GM23338 (cell line): Measurements from ENCODE around the gene GRIK1. TPM values are rescaled to one million over a fixed set of nuclear protein-coding genes. Genes with fewer than 3 reads are reported as not detected.

Source experiments
- ATAC-seq: fragments of 200-7000 bp; cut with Tn5 transposase; 3 replicates; pipeline ENCODE4 v1.9.1; 2020
- DNase-seq: peaks from one replicate; pipeline ENCODE4 v3.0.0-alpha.2; 2015; ENCODE audit warnings: low spot score
- H2AFZ ChIP-seq: fragments of 200-600 bp; sonication (generic); 2 replicates; pipeline ENCODE4 v1.8.0; 2016; ENCODE audit warnings: antibody characterized with exemption, mild to moderate bottlenecking, moderate library complexity
- H3F3A ChIP-seq: fragments of 200-600 bp; sonication (generic); replicated peaks from 2 replicates; pipeline ENCODE4 v1.8.0; 2017; ENCODE audit warnings: antibody characterized with exemption, mixed run types, low read depth
- H3K27ac ChIP-seq: fragments of 200-600 bp; sonication (generic); 2 replicates; pipeline ENCODE4 v1.6.1; 2016; ENCODE audit warnings: low read depth
- H3K27me3 ChIP-seq: fragments of 200-600 bp; sonication (generic); 2 replicates; pipeline ENCODE4 v1.8.0; 2016; ENCODE audit warnings: mild to moderate bottlenecking, mixed run types, moderate library complexity; ENCODE audit not compliant: insufficient read depth
- H3K36me3 ChIP-seq: fragments of 200-600 bp; sonication (generic); 2 replicates; pipeline ENCODE4 v1.8.0; 2016; ENCODE audit warnings: mild to moderate bottlenecking; ENCODE audit not compliant: insufficient read depth
- H3K4me1 ChIP-seq: fragments of 200-600 bp; sonication (generic); 2 replicates; pipeline ENCODE4 v1.8.0; 2016; ENCODE audit warnings: mild to moderate bottlenecking, moderate library complexity; ENCODE audit not compliant: insufficient read depth
- H3K4me2 ChIP-seq: fragments of 200-600 bp; sonication (generic); 2 replicates; pipeline ENCODE4 v1.7.1; 2017; ENCODE audit warnings: mixed run types
- H3K4me3 ChIP-seq: fragments of 200-600 bp; sonication (generic); 2 replicates; pipeline ENCODE4 v1.6.1; 2016; ENCODE audit warnings: mixed run types
- H3K79me2 ChIP-seq: fragments of 200-600 bp; sonication (generic); replicated peaks from 2 replicates; pipeline ENCODE4 v1.8.0; 2017; ENCODE audit warnings: mild to moderate bottlenecking; ENCODE audit not compliant: insufficient read depth
- H3K9me2 ChIP-seq: fragments of 200-600 bp; sonication (generic); 2 replicates; pipeline ENCODE4 v1.8.0; 2017; ENCODE audit not compliant: insufficient read depth
- H4K20me1 ChIP-seq: fragments of 200-600 bp; sonication (generic); replicated peaks from 2 replicates; pipeline ENCODE4 v1.8.0; 2017; ENCODE audit warnings: mild to moderate bottlenecking; ENCODE audit not compliant: insufficient read depth
- H3K27ac Mint-ChIP-seq: 2 replicates; pipeline ENCODE4 v1.8.0; 2020; ENCODE audit warnings: inconsistent platforms, mild to moderate bottlenecking, moderate library complexity, mixed read lengths
- H3K27me3 Mint-ChIP-seq: 3 replicates; pipeline ENCODE4 v1.8.0; 2022; ENCODE audit warnings: low read depth, mild to moderate bottlenecking, moderate library complexity, mixed read lengths, inconsistent platforms; ENCODE audit not compliant: insufficient read depth, poor library complexity
- H3K36me3 Mint-ChIP-seq: 3 replicates; pipeline ENCODE4 v1.8.0; 2021; ENCODE audit warnings: low read depth, mild to moderate bottlenecking, inconsistent platforms, moderate library complexity, mixed read lengths
- H3K4me1 Mint-ChIP-seq: 3 replicates; pipeline ENCODE4 v1.8.0; 2020; ENCODE audit warnings: mild to moderate bottlenecking, inconsistent platforms, mixed read lengths
- H3K4me3 Mint-ChIP-seq: 3 replicates; pipeline ENCODE4 v1.8.0; 2021; ENCODE audit warnings: moderate library complexity, mild to moderate bottlenecking, inconsistent platforms, mixed read lengths
- H3K9me3 Mint-ChIP-seq: 3 replicates; pipeline ENCODE4 v1.8.0; 2020; ENCODE audit warnings: moderate library complexity, mild to moderate bottlenecking, inconsistent platforms, mixed read lengths
- CREB1 ChIP-seq: fragments of 250-450 bp; sonication (Bioruptor Pico); IDR thresholded peaks from 2 replicates; pipeline ENCODE4 v1.5.0; 2020; ENCODE audit warnings: low read depth, mild to moderate bottlenecking, moderate library complexity
- EZH2 ChIP-seq: fragments of 200-600 bp; sonication (generic); IDR thresholded peaks from one replicate; pipeline ENCODE4 v1.8.0; 2017; ENCODE audit warnings: antibody characterized with exemption, mild to moderate bottlenecking, low read depth; ENCODE audit not compliant: unreplicated experiment
- EZH2phosphoT487 ChIP-seq: fragments of 200-600 bp; sonication (generic); IDR thresholded peaks from one replicate; pipeline ENCODE4 v1.8.1; 2018; ENCODE audit warnings: antibody characterized with exemption; ENCODE audit not compliant: unreplicated experiment
- JUNB ChIP-seq: IDR thresholded peaks from one replicate; pipeline ENCODE4 v1.6.1; 2016; ENCODE audit warnings: antibody characterized with exemption; ENCODE audit not compliant: unreplicated experiment
- NANOG ChIP-seq: IDR thresholded peaks from 2 replicates; pipeline ENCODE4 v1.6.1; 2016; ENCODE audit warnings: antibody characterized with exemption, borderline replicate concordance
- POLR2AphosphoS5 ChIP-seq: IDR thresholded peaks from 2 replicates; pipeline ENCODE4 v1.6.1; 2016; ENCODE audit warnings: antibody characterized with exemption, low read depth
- ZNF114 ChIP-seq: fragments of 250-450 bp; sonication (Bioruptor Pico); IDR thresholded peaks from 2 replicates; pipeline ENCODE4 v1.5.0; 2020; ENCODE audit warnings: mild to moderate bottlenecking, moderate library complexity
- ZNF331 ChIP-seq: fragments of 250-450 bp; sonication (Bioruptor Pico); IDR thresholded peaks from 2 replicates; pipeline ENCODE4 v1.5.0; 2020; ENCODE audit warnings: low read depth, mild to moderate bottlenecking, moderate library complexity
- polyA plus RNA-seq: library from polyadenylated mRNA; unstranded; fragments of >200 nt; fragmentation: Nextera tagmentation; extraction: Ambion mirVana; gene quantifications from 2 replicates; pipeline ENCODE4 v1.2.1, GENCODE V29; 2016
- total RNA-seq: library from RNA; depleted of rRNA; stranded (reverse); fragments of >200 nt; shearing (Covaris generic); gene quantifications from 2 replicates; pipeline ENCODE4 v1.2.3, GENCODE V29; 2014
- TF ChIP-seq, protein P1 (sequence below): IDR thresholded peaks from 2 replicates; pipeline ENCODE4 v1.6.1; 2016; ENCODE audit warnings: antibody characterized with exemption
- TF ChIP-seq, protein P2 (sequence below): IDR thresholded peaks from one replicate; pipeline ENCODE4 v1.6.1; 2018; ENCODE audit warnings: antibody characterized with exemption; ENCODE audit not compliant: unreplicated experiment
- TF ChIP-seq, protein P3 (sequence below): fragments of 250-450 bp; sonication (Bioruptor Pico); IDR thresholded peaks from 2 replicates; pipeline ENCODE4 v1.5.0; 2020; ENCODE audit warnings: mild to moderate bottlenecking, moderate library complexity

Gene GRIK1
- total and polyA plus RNA-seq, 2 experiments from 2014 or later: 0.18 to 0.42 TPM

DNA sequence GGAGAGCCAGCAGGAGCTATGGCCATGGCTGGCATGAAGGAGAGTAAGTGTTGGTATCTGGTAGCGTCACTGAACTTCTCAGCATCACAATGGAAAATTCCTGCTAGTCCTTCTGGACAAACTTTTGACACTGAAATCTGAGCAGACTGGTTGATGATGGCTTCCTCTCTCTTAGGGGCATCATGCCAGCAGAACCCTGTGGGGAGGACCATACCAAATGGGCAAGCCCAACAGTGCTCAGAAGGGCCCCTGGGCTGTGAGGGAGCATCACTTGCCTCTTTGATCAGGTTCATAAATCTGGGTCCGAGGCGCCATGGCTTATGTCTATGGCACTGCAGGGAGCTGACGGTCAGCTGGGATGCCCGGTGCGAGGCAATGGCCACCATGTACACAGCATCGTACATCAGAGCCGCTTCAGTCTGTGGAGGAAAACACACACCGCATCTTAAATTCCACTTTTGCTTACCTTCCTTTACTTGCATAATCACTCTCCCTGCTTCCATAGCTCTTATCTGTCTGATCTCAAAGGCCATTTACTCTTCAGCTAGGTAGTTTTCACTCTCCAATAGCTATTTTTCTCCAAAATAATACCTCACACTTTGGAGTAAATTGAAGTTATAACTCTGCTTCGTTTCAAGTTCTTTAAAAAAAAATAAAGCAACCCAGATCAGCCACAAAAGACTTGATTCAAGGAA is 297.1 kb downstream of the GRIK1 start (continued):
- TF ChIP-seq, protein P1, sequence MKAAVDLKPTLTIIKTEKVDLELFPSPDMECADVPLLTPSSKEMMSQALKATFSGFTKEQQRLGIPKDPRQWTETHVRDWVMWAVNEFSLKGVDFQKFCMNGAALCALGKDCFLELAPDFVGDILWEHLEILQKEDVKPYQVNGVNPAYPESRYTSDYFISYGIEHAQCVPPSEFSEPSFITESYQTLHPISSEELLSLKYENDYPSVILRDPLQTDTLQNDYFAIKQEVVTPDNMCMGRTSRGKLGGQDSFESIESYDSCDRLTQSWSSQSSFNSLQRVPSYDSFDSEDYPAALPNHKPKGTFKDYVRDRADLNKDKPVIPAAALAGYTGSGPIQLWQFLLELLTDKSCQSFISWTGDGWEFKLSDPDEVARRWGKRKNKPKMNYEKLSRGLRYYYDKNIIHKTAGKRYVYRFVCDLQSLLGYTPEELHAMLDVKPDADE: no peak
- no peak for TF ChIP-seq ZNF331 (CRISPR knock-in tag)

DNA sequence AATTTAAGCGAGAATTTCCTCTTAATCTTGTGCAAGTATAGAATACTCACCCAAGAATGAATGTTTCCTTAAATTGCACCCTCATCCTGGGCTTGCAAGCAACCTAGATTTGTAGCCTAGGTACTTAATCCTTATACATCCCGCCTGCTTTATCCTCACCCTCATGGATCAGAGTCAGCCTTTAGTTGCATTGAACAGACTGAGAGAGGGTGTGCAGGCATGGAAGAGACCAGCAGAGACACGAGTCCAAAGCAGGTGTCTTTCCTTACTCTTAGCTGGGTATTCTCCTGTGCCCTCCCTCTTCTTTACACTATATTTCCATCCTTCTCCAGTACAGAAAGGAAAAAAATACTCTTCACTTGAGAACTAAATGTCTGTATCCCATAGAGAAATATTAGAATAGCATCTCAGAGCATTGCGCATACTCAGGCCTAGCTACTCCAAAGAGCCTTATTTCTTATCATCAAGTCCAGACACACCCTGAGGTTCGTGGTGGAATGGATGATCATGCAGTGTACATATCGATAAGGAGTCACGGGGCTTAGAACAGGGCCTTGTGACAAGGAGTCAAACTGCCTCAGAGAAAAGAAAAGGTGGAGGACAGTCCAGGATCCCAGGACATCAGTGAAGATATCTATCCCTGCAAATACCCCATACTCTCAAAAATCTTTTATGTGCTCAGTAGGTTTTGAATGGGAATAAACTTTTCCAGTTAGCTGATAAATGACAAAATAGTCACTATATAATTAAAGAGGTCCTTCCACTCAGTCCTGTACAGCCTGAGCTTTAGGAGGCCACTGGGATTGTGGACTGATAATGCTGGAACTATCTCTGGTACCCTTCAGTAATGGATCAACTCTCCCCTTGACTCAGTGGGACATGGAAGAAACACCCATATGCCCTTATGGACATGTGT is 297.9 kb downstream of the GRIK1 start:
- H3K27ac ChIP-seq: no peak overlapping the region
- ATAC-seq (no peak), DNase-seq (no peak)
- no peak overlapping the region for H2AFZ ChIP-seq
- Mint-ChIP-seq H3K27me3 (no peaks in the 10 kb centered on the region), H3K9me3 (no peaks in the 10 kb centered on the region), H3K36me3 (no peaks in the 10 kb centered on the region), H3K4me3 (no peak overlapping the region), H3K27ac (no peak overlapping the region), H3K4me1 (no peaks in the 10 kb centered on the region)
- H3K4me2 ChIP-seq: no peak overlapping the region
- no peaks in the 10 kb centered on the region for H3K36me3 ChIP-seq
- no peaks in the 10 kb centered on the region for H3F3A ChIP-seq
- no peaks in the 10 kb centered on the region for H3K79me2 ChIP-seq
- H3K4me3 ChIP-seq: no peak overlapping the region
- no peaks in the 10 kb centered on the region for H3K27me3 ChIP-seq
- no peaks in the 10 kb centered on the region for H3K4me1 ChIP-seq
- no peaks in the 10 kb centered on the region for H4K20me1 ChIP-seq
- peaks cover 5% of the 10 kb centered on the region for H3K9me2 ChIP-seq
- TF ChIP-seq NANOG (no peak), CREB1 (CRISPR knock-in tag) (no peak), ZNF331 (CRISPR knock-in tag) (no peak), EZH2 (no peak), POLR2AphosphoS5 (no peak), EZH2phosphoT487 (no peak), JUNB (no peak), ZNF114 (CRISPR knock-in tag) (no peak)
- TF ChIP-seq, protein P1: no peak
- TF ChIP-seq, protein P2, sequence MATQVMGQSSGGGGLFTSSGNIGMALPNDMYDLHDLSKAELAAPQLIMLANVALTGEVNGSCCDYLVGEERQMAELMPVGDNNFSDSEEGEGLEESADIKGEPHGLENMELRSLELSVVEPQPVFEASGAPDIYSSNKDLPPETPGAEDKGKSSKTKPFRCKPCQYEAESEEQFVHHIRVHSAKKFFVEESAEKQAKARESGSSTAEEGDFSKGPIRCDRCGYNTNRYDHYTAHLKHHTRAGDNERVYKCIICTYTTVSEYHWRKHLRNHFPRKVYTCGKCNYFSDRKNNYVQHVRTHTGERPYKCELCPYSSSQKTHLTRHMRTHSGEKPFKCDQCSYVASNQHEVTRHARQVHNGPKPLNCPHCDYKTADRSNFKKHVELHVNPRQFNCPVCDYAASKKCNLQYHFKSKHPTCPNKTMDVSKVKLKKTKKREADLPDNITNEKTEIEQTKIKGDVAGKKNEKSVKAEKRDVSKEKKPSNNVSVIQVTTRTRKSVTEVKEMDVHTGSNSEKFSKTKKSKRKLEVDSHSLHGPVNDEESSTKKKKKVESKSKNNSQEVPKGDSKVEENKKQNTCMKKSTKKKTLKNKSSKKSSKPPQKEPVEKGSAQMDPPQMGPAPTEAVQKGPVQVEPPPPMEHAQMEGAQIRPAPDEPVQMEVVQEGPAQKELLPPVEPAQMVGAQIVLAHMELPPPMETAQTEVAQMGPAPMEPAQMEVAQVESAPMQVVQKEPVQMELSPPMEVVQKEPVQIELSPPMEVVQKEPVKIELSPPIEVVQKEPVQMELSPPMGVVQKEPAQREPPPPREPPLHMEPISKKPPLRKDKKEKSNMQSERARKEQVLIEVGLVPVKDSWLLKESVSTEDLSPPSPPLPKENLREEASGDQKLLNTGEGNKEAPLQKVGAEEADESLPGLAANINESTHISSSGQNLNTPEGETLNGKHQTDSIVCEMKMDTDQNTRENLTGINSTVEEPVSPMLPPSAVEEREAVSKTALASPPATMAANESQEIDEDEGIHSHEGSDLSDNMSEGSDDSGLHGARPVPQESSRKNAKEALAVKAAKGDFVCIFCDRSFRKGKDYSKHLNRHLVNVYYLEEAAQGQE: no peak
- TF ChIP-seq, protein P3, sequence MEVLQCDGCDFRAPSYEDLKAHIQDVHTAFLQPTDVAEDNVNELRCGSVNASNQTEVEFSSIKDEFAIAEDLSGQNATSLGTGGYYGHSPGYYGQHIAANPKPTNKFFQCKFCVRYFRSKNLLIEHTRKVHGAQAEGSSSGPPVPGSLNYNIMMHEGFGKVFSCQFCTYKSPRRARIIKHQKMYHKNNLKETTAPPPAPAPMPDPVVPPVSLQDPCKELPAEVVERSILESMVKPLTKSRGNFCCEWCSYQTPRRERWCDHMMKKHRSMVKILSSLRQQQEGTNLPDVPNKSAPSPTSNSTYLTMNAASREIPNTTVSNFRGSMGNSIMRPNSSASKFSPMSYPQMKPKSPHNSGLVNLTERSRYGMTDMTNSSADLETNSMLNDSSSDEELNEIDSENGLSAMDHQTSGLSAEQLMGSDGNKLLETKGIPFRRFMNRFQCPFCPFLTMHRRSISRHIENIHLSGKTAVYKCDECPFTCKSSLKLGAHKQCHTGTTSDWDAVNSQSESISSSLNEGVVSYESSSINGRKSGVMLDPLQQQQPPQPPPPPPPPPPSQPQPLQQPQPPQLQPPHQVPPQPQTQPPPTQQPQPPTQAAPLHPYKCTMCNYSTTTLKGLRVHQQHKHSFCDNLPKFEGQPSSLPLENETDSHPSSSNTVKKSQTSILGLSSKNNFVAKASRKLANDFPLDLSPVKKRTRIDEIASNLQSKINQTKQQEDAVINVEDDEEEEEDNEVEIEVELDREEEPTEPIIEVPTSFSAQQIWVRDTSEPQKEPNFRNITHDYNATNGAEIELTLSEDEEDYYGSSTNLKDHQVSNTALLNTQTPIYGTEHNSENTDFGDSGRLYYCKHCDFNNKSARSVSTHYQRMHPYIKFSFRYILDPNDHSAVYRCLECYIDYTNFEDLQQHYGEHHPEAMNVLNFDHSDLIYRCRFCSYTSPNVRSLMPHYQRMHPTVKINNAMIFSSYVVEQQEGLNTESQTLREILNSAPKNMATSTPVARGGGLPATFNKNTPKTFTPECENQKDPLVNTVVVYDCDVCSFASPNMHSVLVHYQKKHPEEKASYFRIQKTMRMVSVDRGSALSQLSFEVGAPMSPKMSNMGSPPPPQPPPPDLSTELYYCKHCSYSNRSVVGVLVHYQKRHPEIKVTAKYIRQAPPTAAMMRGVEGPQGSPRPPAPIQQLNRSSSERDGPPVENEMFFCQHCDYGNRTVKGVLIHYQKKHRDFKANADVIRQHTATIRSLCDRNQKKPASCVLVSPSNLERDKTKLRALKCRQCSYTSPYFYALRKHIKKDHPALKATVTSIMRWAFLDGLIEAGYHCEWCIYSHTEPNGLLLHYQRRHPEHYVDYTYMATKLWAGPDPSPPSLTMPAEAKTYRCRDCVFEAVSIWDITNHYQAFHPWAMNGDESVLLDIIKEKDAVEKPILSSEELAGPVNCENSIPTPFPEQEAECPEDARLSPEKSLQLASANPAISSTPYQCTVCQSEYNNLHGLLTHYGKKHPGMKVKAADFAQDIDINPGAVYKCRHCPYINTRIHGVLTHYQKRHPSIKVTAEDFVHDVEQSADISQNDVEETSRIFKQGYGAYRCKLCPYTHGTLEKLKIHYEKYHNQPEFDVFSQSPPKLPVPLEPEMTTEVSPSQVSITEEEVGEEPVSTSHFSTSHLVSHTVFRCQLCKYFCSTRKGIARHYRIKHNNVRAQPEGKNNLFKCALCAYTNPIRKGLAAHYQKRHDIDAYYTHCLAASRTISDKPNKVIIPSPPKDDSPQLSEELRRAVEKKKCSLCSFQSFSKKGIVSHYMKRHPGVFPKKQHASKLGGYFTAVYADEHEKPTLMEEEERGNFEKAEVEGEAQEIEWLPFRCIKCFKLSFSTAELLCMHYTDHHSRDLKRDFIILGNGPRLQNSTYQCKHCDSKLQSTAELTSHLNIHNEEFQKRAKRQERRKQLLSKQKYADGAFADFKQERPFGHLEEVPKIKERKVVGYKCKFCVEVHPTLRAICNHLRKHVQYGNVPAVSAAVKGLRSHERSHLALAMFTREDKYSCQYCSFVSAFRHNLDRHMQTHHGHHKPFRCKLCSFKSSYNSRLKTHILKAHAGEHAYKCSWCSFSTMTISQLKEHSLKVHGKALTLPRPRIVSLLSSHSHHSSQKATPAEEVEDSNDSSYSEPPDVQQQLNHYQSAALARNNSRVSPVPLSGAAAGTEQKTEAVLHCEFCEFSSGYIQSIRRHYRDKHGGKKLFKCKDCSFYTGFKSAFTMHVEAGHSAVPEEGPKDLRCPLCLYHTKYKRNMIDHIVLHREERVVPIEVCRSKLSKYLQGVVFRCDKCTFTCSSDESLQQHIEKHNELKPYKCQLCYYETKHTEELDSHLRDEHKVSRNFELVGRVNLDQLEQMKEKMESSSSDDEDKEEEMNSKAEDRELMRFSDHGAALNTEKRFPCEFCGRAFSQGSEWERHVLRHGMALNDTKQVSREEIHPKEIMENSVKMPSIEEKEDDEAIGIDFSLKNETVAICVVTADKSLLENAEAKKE (CRISPR knock-in tag): no peak
